A549 (cell line): ENCODE data around the gene TMEM132D.

ENCODE experiments used
- EP300 ChIP-seq, 2 experiments: fragments of >200 bp; sonication (Bioruptor Twin); formaldehyde crosslinking; IDR thresholded peaks; 2 replicates in 1 of 2; 3 replicates in 1 of 2; pipeline ENCODE4 v1.6.1; 2016 to 2017
- MYC ChIP-seq: IDR thresholded peaks from 2 replicates; pipeline ENCODE4 v1.6.1; 2012; ENCODE audit warnings: mild to moderate bottlenecking, inconsistent platforms, low read length, improper control_type of control experiment, borderline replicate concordance
- RCOR1 ChIP-seq: fragments of 150-350 bp; IDR thresholded peaks from 2 replicates; pipeline ENCODE4 v1.6.1; 2014; ENCODE audit warnings: antibody characterized with exemption, low read length, low read depth
- TF ChIP-seq, protein P1 (sequence below): fragments of >200 bp; sonication (Bioruptor Twin); formaldehyde crosslinking; IDR thresholded peaks from 3 replicates; pipeline ENCODE4 v1.5.1; 2016

DNA sequence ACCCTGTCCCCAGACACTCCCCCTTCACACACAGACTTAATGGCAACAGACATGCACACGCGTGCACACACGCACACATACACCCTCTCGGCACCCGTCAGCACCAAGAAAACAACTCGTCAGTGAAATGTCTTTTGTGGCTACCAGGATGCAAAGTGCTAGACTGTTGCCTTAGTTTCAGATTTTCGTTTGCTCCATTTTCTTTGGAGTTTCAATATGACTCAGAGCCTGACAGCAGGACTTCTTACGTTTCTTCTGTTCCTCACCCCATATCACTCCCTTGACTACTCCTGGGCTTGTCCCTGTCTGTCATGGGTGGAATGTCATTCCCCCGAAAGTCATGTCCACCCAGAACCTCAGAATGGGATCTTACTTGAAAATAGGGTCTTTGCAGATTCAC is 867.7 kb downstream of the TMEM132D start:
- TF ChIP-seq, protein P1, sequence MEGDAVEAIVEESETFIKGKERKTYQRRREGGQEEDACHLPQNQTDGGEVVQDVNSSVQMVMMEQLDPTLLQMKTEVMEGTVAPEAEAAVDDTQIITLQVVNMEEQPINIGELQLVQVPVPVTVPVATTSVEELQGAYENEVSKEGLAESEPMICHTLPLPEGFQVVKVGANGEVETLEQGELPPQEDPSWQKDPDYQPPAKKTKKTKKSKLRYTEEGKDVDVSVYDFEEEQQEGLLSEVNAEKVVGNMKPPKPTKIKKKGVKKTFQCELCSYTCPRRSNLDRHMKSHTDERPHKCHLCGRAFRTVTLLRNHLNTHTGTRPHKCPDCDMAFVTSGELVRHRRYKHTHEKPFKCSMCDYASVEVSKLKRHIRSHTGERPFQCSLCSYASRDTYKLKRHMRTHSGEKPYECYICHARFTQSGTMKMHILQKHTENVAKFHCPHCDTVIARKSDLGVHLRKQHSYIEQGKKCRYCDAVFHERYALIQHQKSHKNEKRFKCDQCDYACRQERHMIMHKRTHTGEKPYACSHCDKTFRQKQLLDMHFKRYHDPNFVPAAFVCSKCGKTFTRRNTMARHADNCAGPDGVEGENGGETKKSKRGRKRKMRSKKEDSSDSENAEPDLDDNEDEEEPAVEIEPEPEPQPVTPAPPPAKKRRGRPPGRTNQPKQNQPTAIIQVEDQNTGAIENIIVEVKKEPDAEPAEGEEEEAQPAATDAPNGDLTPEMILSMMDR = no peak
- TF ChIP-seq MYC = no peak
- TF ChIP-seq EP300 (IDR thresholded peaks at IDR 0.05) = no peak
- TF ChIP-seq RCOR1 = no peak
